Measurements from ENCODE around the gene PEF1. TPM values are rescaled to one million over a fixed set of nuclear protein-coding genes. Genes with fewer than 3 reads are reported as not detected.

Gene PEF1
- total RNA-seq, 1 experiment from 2014 or later = 33.7 TPM

GRCh38 chr1:31693231-31693630, 48.6 kb upstream of the PEF1 start:
- Mint-ChIP-seq H3K27ac (no peak overlapping the region), H3K4me3 (no peak overlapping the region), H3K9me3 (no peaks in the 10 kb centered on the region), H3K27me3 (ENCODE audit: low read depth) (no peaks in the 10 kb centered on the region), H3K36me3 (no peaks in the 10 kb centered on the region), H3K4me1 (peaks cover 7% of the 10 kb centered on the region)
- ChIA-PET POLR2A (no interaction called here), CTCF (interaction anchor here (1.7 to 2.0 kb wide), 2 partner anchors 75 to 96 kb away, joined by 4 to 8 read pairs; no protein-coding TSS in a partner anchor)
- DNase-seq (ENCODE audit: low spot score) (no peak), ATAC-seq (no peak)
- TF ChIP-seq, protein P1, sequence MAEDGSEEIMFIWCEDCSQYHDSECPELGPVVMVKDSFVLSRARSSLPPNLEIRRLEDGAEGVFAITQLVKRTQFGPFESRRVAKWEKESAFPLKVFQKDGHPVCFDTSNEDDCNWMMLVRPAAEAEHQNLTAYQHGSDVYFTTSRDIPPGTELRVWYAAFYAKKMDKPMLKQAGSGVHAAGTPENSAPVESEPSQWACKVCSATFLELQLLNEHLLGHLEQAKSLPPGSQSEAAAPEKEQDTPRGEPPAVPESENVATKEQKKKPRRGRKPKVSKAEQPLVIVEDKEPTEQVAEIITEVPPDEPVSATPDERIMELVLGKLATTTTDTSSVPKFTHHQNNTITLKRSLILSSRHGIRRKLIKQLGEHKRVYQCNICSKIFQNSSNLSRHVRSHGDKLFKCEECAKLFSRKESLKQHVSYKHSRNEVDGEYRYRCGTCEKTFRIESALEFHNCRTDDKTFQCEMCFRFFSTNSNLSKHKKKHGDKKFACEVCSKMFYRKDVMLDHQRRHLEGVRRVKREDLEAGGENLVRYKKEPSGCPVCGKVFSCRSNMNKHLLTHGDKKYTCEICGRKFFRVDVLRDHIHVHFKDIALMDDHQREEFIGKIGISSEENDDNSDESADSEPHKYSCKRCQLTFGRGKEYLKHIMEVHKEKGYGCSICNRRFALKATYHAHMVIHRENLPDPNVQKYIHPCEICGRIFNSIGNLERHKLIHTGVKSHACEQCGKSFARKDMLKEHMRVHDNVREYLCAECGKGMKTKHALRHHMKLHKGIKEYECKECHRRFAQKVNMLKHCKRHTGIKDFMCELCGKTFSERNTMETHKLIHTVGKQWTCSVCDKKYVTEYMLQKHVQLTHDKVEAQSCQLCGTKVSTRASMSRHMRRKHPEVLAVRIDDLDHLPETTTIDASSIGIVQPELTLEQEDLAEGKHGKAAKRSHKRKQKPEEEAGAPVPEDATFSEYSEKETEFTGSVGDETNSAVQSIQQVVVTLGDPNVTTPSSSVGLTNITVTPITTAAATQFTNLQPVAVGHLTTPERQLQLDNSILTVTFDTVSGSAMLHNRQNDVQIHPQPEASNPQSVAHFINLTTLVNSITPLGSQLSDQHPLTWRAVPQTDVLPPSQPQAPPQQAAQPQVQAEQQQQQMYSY (CRISPR knock-in tag; IDR thresholded peaks at IDR 0.05) = no peak
- TF ChIP-seq ZNF263 (CRISPR knock-in tag; IDR thresholded peaks at IDR 0.05; ENCODE audit: low read depth) (no peak), SMAD3 (CRISPR knock-in tag; IDR thresholded peaks at IDR 0.05; ENCODE audit: borderline replicate concordance) (no peak)

GRCh38 chr1:31691951-31692350, 47.3 kb upstream of the PEF1 start:
- DNase-seq (ENCODE audit: low spot score) (no peak), ATAC-seq (no peak)
- no peaks in the 10 kb centered on the region for H3K36me3 Mint-ChIP-seq
- no peak overlapping the region for H3K4me3 Mint-ChIP-seq
- H3K27ac Mint-ChIP-seq = no peak overlapping the region; the same call in 1 of the 2 replicates
- H3K9me3 Mint-ChIP-seq = no peaks in the 10 kb centered on the region
- ChIA-PET CTCF (interaction anchor here (0.6 to 1.2 kb wide), 4 partner anchors 15 to 508 kb away, joined by 3 to 6 read pairs (median 3); no protein-coding TSS in a partner anchor), POLR2A (no interaction called here)
- no peaks in the 10 kb centered on the region for H3K27me3 Mint-ChIP-seq (ENCODE audit: low read depth)
- peaks cover 2% of the 10 kb centered on the region; the same call in 1 of the 2 replicates for H3K4me1 Mint-ChIP-seq
- TF ChIP-seq CREB1 (CRISPR knock-in tag; IDR thresholded peaks at IDR 0.05) (no peak), NR1H2 (CRISPR knock-in tag; IDR thresholded peaks at IDR 0.05) (no peak), SP1 (CRISPR knock-in tag; conservative IDR thresholded peaks at IDR 0.05) (no peak), ATF1 (CRISPR knock-in tag; IDR thresholded peaks at IDR 0.05) (no peak), TEAD1 (CRISPR knock-in tag; IDR thresholded peaks at IDR 0.05) (no peak), JUN (CRISPR knock-in tag; IDR thresholded peaks at IDR 0.05) (no peak), KAT7 (CRISPR knock-in tag; IDR thresholded peaks at IDR 0.05; ENCODE audit: borderline replicate concordance) (no peak), NFATC4 (CRISPR knock-in tag; IDR thresholded peaks at IDR 0.05) (no peak), MXD4 (CRISPR knock-in tag; IDR thresholded peaks at IDR 0.05; ENCODE audit: borderline replicate concordance) (no peak), FOXP1 (CRISPR knock-in tag; IDR thresholded peaks at IDR 0.05; ENCODE audit: borderline replicate concordance) (no peak), PREB (CRISPR knock-in tag; IDR thresholded peaks at IDR 0.05; ENCODE audit: borderline replicate concordance) (no peak), IRF2 (CRISPR knock-in tag; IDR thresholded peaks at IDR 0.05; ENCODE audit: borderline replicate concordance, low read depth) (no peak)
- TF ChIP-seq, protein P1 (CRISPR knock-in tag; IDR thresholded peaks at IDR 0.05) = no peak
- TF ChIP-seq, protein P2, sequence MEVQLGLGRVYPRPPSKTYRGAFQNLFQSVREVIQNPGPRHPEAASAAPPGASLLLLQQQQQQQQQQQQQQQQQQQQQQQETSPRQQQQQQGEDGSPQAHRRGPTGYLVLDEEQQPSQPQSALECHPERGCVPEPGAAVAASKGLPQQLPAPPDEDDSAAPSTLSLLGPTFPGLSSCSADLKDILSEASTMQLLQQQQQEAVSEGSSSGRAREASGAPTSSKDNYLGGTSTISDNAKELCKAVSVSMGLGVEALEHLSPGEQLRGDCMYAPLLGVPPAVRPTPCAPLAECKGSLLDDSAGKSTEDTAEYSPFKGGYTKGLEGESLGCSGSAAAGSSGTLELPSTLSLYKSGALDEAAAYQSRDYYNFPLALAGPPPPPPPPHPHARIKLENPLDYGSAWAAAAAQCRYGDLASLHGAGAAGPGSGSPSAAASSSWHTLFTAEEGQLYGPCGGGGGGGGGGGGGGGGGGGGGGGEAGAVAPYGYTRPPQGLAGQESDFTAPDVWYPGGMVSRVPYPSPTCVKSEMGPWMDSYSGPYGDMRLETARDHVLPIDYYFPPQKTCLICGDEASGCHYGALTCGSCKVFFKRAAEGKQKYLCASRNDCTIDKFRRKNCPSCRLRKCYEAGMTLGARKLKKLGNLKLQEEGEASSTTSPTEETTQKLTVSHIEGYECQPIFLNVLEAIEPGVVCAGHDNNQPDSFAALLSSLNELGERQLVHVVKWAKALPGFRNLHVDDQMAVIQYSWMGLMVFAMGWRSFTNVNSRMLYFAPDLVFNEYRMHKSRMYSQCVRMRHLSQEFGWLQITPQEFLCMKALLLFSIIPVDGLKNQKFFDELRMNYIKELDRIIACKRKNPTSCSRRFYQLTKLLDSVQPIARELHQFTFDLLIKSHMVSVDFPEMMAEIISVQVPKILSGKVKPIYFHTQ (CRISPR knock-in tag; IDR thresholded peaks at IDR 0.05) = no peak
- TF ChIP-seq, protein P3, sequence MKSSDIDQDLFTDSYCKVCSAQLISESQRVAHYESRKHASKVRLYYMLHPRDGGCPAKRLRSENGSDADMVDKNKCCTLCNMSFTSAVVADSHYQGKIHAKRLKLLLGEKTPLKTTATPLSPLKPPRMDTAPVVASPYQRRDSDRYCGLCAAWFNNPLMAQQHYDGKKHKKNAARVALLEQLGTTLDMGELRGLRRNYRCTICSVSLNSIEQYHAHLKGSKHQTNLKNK (CRISPR knock-in tag; IDR thresholded peaks at IDR 0.05) = no peak
- TF ChIP-seq, protein P4, sequence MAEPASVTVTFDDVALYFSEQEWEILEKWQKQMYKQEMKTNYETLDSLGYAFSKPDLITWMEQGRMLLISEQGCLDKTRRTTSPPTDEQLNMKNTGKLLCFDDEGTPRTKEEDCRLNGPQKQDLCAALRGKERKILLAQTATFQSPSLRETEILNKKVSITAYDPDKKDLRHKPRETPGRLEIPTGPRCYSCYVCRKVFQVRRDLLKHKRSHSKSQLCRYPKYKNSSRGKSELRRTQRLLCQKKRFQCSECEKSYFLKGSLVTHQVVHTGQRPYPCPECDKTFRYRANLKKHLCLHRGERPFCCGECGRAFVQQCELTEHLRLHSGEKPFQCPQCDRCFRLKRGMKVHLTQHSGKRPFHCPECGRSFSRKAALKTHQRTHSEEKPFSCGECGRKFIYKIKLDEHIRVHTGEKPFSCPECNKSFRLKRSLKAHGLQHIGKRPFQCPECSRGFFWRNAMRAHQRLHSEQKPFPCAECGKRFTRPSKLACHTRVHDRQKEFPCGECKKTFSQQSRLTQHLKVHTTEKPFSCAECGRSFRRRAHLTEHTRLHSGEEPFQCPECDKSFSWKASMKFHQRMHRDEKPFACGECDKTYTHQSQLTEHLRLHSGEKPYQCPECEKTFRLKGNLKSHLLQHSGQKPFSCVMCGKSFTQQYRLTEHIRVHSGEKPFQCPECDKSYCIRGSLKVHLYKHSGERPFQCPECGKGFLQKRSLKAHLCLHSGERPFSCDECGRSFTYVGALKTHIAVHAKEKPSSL (CRISPR knock-in tag; conservative IDR thresholded peaks at IDR 0.05) = no peak

Data from WTC11 (cell line).